ENCODE data around the gene GLIS1.

GLIS1 gene

GRCh38 chr1:53678938-53679825, 59.8 kb downstream of the GLIS1 start:
- no peak for DNase-seq (ENCODE audit: low spot score)

GRCh38 chr1:53678507-53678906, 60.5 kb downstream of the GLIS1 start:
- DNase-seq (ENCODE audit: low spot score) = no peak

GRCh38 chr1:53678046-53678445, 60.9 kb downstream of the GLIS1 start:
- no peak for DNase-seq (ENCODE audit: low spot score)

GRCh38 chr1:53677486-53677885, 61.5 kb downstream of the GLIS1 start:
- no peak for DNase-seq (ENCODE audit: low spot score)

GRCh38 chr1:53672785-53673184, 66.2 kb downstream of the GLIS1 start:
- no peak for DNase-seq (ENCODE audit: low spot score)

GRCh38 chr1:53672243-53672642, 66.7 kb downstream of the GLIS1 start:
- DNase-seq (ENCODE audit: low spot score) = no peak

GRCh38 chr1:53669621-53670191, 69.3 kb downstream of the GLIS1 start:
- DNase-seq (ENCODE audit: low spot score) = no peak

GRCh38 chr1:53666566-53666965, 72.4 kb downstream of the GLIS1 start:
- no peak for DNase-seq (ENCODE audit: low spot score)

GRCh38 chr1:53665996-53666395, 73.0 kb downstream of the GLIS1 start:
- no peak for DNase-seq (ENCODE audit: low spot score)

GRCh38 chr1:53663529-53664300, 75.2 kb downstream of the GLIS1 start:
- DNase-seq (ENCODE audit: low spot score) = no peak

GRCh38 chr1:53662951-53663350, 76.0 kb downstream of the GLIS1 start:
- no peak for DNase-seq (ENCODE audit: low spot score)

- no peak for DNase-seq (ENCODE audit: low spot score)
Observed at GRCh38 chr1:53662169-53662568, 76.8 kb downstream of the GLIS1 start.

- DNase-seq (ENCODE audit: low spot score) = no peak
Observed at GRCh38 chr1:53661496-53661895, 77.5 kb downstream of the GLIS1 start.

GRCh38 chr1:53660666-53661065, 78.3 kb downstream of the GLIS1 start:
- DNase-seq (ENCODE audit: low spot score) = no peak

GRCh38 chr1:53659436-53659835, 79.5 kb downstream of the GLIS1 start:
- no peak for DNase-seq (ENCODE audit: low spot score)

GRCh38 chr1:53658489-53659230, 80.3 kb downstream of the GLIS1 start:
- DNase-seq (ENCODE audit: low spot score) = no peak

GRCh38 chr1:53657891-53658396, 81.0 kb downstream of the GLIS1 start:
- no peak for DNase-seq (ENCODE audit: low spot score)

GRCh38 chr1:53657531-53657805, 81.5 kb downstream of the GLIS1 start:
- DNase-seq (ENCODE audit: low spot score) = no peak

GRCh38 chr1:53656747-53657530, 82.0 kb downstream of the GLIS1 start:
- DNase-seq (ENCODE audit: low spot score) = no peak

GRCh38 chr1:53655931-53656746, 82.8 kb downstream of the GLIS1 start:
- DNase-seq (ENCODE audit: low spot score) = no peak
